Gastrocnemius medialis (tissue), 4 donors: ENCODE data around the gene HIVEP3.

Experiments used
- POLR2A ChIP-seq, 2 donors: fragments of 450-650 bp; IDR thresholded peaks; one replicate each; pipeline ENCODE4 v1.6.1; 2017; ENCODE audit warnings: antibody characterized with exemption in 2 of 2, mild to moderate bottlenecking in 2 of 2, moderate library complexity in 2 of 2
- TF ChIP-seq, protein P1 (sequence below), 5 experiments: fragments of 450-650 bp in 3 of 5; fragments of 200-600 bp in 2 of 5; sonication (generic) in 2 of 5; IDR thresholded peaks in 4 of 5; conservative IDR thresholded peaks in 1 of 5; 1 replicate in 4 of 5; 2 replicates in 1 of 5; pipeline ENCODE4 v1.5.1; 2016 to 2019; ENCODE audit warnings: antibody characterized with exemption in 5 of 5, mild to moderate bottlenecking in 3 of 5, moderate library complexity in 3 of 5

DNA sequence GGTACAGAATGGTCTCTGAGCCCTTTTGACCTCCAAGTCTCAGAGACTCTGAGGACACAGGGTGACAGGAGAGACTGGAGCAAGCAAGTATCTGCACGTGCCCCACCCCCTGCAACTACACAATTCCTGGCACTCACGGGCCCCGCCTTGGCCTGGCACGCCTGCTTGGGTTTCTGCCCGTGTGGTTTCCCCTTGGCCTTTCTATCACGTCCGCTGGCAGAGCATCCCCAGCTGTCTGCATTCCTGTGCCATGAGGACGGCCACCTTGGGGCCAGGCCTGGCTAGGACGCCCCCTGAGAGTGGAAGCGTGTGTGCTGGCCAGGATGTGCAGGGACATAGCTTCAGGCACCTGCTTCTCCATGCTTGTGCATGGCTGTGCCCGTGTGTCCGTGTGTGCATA, 419.9 kb downstream of the HIVEP3 start:
- TF ChIP-seq, protein P1, sequence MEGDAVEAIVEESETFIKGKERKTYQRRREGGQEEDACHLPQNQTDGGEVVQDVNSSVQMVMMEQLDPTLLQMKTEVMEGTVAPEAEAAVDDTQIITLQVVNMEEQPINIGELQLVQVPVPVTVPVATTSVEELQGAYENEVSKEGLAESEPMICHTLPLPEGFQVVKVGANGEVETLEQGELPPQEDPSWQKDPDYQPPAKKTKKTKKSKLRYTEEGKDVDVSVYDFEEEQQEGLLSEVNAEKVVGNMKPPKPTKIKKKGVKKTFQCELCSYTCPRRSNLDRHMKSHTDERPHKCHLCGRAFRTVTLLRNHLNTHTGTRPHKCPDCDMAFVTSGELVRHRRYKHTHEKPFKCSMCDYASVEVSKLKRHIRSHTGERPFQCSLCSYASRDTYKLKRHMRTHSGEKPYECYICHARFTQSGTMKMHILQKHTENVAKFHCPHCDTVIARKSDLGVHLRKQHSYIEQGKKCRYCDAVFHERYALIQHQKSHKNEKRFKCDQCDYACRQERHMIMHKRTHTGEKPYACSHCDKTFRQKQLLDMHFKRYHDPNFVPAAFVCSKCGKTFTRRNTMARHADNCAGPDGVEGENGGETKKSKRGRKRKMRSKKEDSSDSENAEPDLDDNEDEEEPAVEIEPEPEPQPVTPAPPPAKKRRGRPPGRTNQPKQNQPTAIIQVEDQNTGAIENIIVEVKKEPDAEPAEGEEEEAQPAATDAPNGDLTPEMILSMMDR (IDR thresholded peaks at IDR 0.05 in 4 of 5, conservative IDR thresholded peaks at IDR 0.05 in 1 of 5): no peak
- peak in 1 of 2 donors; percentile 37 for TF ChIP-seq POLR2A (IDR thresholded peaks at IDR 0.05)
